Measurements from ENCODE around the gene COG5.

Gene COG5

GRCh38 chr7:107220356-107220755 is 343.4 kb downstream of the COG5 start:
- H3K4me3 ChIP-seq (ENCODE audit: low read depth, low read length), result no peak overlapping the region
- no peak for DNase-seq
- no peaks in the 10 kb centered on the region for H3K27me3 ChIP-seq (ENCODE audit: insufficient read depth, low read depth, severe bottlenecking)
- no peaks in the 10 kb centered on the region for H3K9me3 ChIP-seq (ENCODE audit: severe bottlenecking)
- TF ChIP-seq CTCF (IDR thresholded peaks at IDR 0.05; ENCODE audit: low read depth, low read length), result no peak
- no peaks in the 10 kb centered on the region for H3K36me3 ChIP-seq
- no peak overlapping the region for H3K27ac ChIP-seq

DNA sequence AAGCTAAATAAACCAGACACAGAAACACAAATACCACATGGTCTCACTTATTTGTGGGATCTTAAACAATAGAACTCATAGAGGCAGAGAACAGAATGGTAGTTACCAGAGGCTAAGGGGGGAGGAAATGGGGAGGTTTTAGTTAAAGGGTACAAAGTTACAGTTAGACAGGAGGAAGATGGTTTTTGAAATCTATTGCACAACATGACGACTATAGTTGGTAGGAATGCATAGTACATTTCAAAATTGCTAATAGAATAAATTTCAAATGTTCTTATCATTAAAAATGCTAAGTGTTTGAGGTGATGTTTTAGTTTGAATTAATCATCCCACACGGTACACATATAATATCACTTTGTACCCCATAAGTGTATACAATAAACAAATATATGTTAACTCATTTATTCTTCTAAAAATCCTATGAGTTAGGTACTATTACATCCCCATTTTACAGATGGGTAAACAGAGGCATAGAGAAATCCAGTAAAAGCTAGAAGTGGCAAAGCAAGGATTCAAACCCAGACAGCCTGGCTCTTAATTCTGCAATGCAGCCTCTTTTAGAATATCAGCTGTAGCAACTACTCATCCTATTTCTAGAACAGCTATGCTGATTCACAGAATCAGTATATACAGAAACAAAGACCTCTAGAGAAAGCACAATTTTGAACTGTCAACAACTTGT is 344.0 kb downstream of the COG5 start:
- no peaks in the 10 kb centered on the region for H3K27me3 ChIP-seq (ENCODE audit: insufficient read depth, low read depth, severe bottlenecking)
- no peak for DNase-seq
- TF ChIP-seq CTCF (IDR thresholded peaks at IDR 0.05; ENCODE audit: low read depth, low read length), result no peak

GRCh38 chr7:107213945-107214344 is 349.8 kb downstream of the COG5 start:
- no peaks in the 10 kb centered on the region for H3K9me3 ChIP-seq (ENCODE audit: severe bottlenecking)
- no peak for DNase-seq
- TF ChIP-seq CTCF (IDR thresholded peaks at IDR 0.05; ENCODE audit: low read depth, low read length), result no peak
- H3K27me3 ChIP-seq (ENCODE audit: insufficient read depth, low read depth, severe bottlenecking), result no peaks in the 10 kb centered on the region
- no peak overlapping the region for H3K27ac ChIP-seq
- peaks cover 2% of the 10 kb centered on the region; the same call in 1 of the 2 replicates for H3K36me3 ChIP-seq
- no peak overlapping the region for H3K4me3 ChIP-seq (ENCODE audit: low read depth, low read length)

More for the DNA sequence above, 344.0 kb downstream of the COG5 start:
- no peaks in the 10 kb centered on the region for H3K36me3 ChIP-seq
- H3K4me3 ChIP-seq (ENCODE audit: low read depth, low read length), result no peak overlapping the region
- no peaks in the 10 kb centered on the region for H3K9me3 ChIP-seq (ENCODE audit: severe bottlenecking)
- no peak overlapping the region for H3K27ac ChIP-seq

GRCh38 chr7:107213193-107213788 is 350.4 kb downstream of the COG5 start:
- Histone ChIP-seq H3K27me3 (ENCODE audit: insufficient read depth, low read depth, severe bottlenecking) (no peaks in the 10 kb centered on the region), H3K27ac (no peak overlapping the region), H3K9me3 (ENCODE audit: severe bottlenecking) (no peaks in the 10 kb centered on the region), H3K4me3 (ENCODE audit: low read depth, low read length) (no peak overlapping the region), H3K36me3 (peaks cover 2% of the 10 kb centered on the region; the same call in 1 of the 2 replicates)
- no peak for DNase-seq
- no peak for TF ChIP-seq CTCF (IDR thresholded peaks at IDR 0.05; ENCODE audit: low read depth, low read length)

GRCh38 chr7:107212725-107213124 is 351.0 kb downstream of the COG5 start:
- TF ChIP-seq CTCF (IDR thresholded peaks at IDR 0.05; ENCODE audit: low read depth, low read length), result no peak
- Histone ChIP-seq H3K27ac (no peak overlapping the region), H3K27me3 (ENCODE audit: insufficient read depth, low read depth, severe bottlenecking) (no peaks in the 10 kb centered on the region), H3K4me3 (ENCODE audit: low read depth, low read length) (no peak overlapping the region), H3K36me3 (peaks cover 2% of the 10 kb centered on the region; the same call in 1 of the 2 replicates), H3K9me3 (ENCODE audit: severe bottlenecking) (no peaks in the 10 kb centered on the region)
- no peak for DNase-seq

All from WERI-Rb-1 (cell line).